Fibroblast of lung (primary cell): Measurements from ENCODE around the gene PPP1CB. TPM values are rescaled to one million over a fixed set of nuclear protein-coding genes. Genes with fewer than 3 reads are reported as not detected.
A peak's percentile ranks its signal among the peaks of the same experiment; 100 is the strongest.

ENCODE experiments used
- DNase-seq, 2 donors: peaks; one replicate each; pipeline versions ENCODE4 v3.0.0 to v3.0.0-alpha.2; 2010; ENCODE audit warnings: low read depth in 2 of 2
- H2AFZ ChIP-seq: 2 replicates; pipeline ENCODE4 v1.5.1; 2012; ENCODE audit warnings: low read length, control low read depth, inconsistent platforms
- H3K27ac ChIP-seq: 2 replicates; pipeline ENCODE4 v1.5.1; 2011; ENCODE audit warnings: low read length, control low read depth; ENCODE audit not compliant: insufficient read depth
- H3K27me3 ChIP-seq: 2 replicates; pipeline ENCODE4 v1.5.1; 2011; ENCODE audit warnings: mild to moderate bottlenecking, low read length; ENCODE audit not compliant: control insufficient read depth, insufficient read depth
- H3K36me3 ChIP-seq: 2 replicates; pipeline ENCODE4 v1.5.1; 2011; ENCODE audit warnings: low read length; ENCODE audit not compliant: control insufficient read depth, insufficient read depth
- H3K4me1 ChIP-seq: 2 replicates; pipeline ENCODE4 v1.5.1; 2011; ENCODE audit warnings: low read length; ENCODE audit not compliant: control insufficient read depth, insufficient read depth; ENCODE audit errors: extremely low read depth
- H3K4me2 ChIP-seq: 2 replicates; pipeline ENCODE4 v1.5.1; 2011; ENCODE audit warnings: low read length, control low read depth; ENCODE audit not compliant: insufficient read depth; ENCODE audit errors: extremely low read depth
- H3K4me3 ChIP-seq, 4 experiments: fragments of 200-600 bp in 1 of 4; sonication (generic) in 1 of 4; replicated peaks in 1 of 4; 2 replicates each; pipeline ENCODE4 v1.5.1; 2011 to 2016; ENCODE audit warnings: low read length in 4 of 4, low read depth in 3 of 4, mild to moderate bottlenecking in 3 of 4, control low read depth in 2 of 4, inconsistent platforms in 1 of 4, mixed read lengths in 1 of 4; ENCODE audit not compliant: insufficient read depth in 1 of 4; ENCODE audit errors: control extremely low read depth in 1 of 4
- H3K79me2 ChIP-seq: 2 replicates; pipeline ENCODE4 v1.5.1; 2012; ENCODE audit warnings: mild to moderate bottlenecking, low read length, inconsistent platforms; ENCODE audit not compliant: control insufficient read depth, insufficient read depth
- H3K9ac ChIP-seq: 2 replicates; pipeline ENCODE4 v1.5.1; 2011; ENCODE audit warnings: mild to moderate bottlenecking, low read length, control low read depth; ENCODE audit not compliant: insufficient read depth
- H3K9me3 ChIP-seq: 2 replicates; pipeline ENCODE4 v1.5.1; 2012; ENCODE audit warnings: low read depth, low read length; ENCODE audit not compliant: control insufficient read depth, insufficient read depth
- H4K20me1 ChIP-seq: 2 replicates; pipeline ENCODE4 v1.5.1; 2011; ENCODE audit warnings: low read length; ENCODE audit not compliant: control insufficient read depth, insufficient read depth; ENCODE audit errors: extremely low read depth
- EZH2 ChIP-seq: IDR thresholded peaks from 2 replicates; pipeline ENCODE4 v1.5.1; 2012; ENCODE audit warnings: low read length, control low read depth, mild to moderate bottlenecking; ENCODE audit errors: missing control alignments
- polyA plus RNA-seq, 2 donors: library from polyadenylated mRNA; depleted of rRNA in 1 of 2; stranded (reverse) in 1 of 2; unstranded in 1 of 2; fragments of >200 nt; gene quantifications; 2 replicates each; pipeline ENCODE4 v1.2.1, GENCODE V29; 2011 to 2012; ENCODE audit warnings: missing spikeins in 1 of 2
- total RNA-seq: library from RNA; depleted of rRNA; stranded (reverse); fragments of >200 nt; gene quantifications from 2 replicates; pipeline ENCODE4 v1.2.1, GENCODE V29; 2014
- TF ChIP-seq, protein P1 (sequence below), 2 donors: IDR thresholded peaks in 1 of 2; conservative IDR thresholded peaks in 1 of 2; 1 replicate in 1 of 2; 2 replicates in 1 of 2; pipeline ENCODE4 v1.5.1; 2011 to 2012; ENCODE audit warnings: low read length in 2 of 2, control low read depth in 1 of 2, inconsistent platforms in 1 of 2, low read depth in 1 of 2, mild to moderate bottlenecking in 1 of 2

Gene PPP1CB
- total and polyA plus RNA-seq, 2 donors (not counting 1 experiment from before 2014, with no cell fraction given): 172 to 179 TPM

DNA sequence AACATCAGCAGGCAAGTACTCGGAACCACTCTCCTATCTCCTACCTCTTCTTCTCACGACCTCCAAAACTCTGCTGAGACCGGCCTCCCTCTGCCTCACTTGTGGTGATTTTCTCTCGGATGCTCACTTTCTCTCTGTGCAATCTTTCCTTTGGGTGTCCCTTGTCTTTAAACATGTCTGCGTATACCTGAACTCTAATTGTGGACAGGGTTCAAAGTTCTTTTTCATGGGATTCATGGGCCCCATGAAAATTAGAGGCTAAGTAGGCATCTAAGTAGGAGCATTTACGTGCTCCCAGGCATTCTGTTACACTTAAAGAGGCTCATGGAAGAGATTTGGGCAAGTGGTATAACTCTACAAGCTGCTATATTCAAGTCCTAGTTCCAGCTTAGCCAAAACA lies 2.1 kb upstream of the PPP1CB start:
- H4K20me1 ChIP-seq: no peaks in the 10 kb centered on the region
- no peak overlapping the region for H2AFZ ChIP-seq
- no peak overlapping the region for H3K9ac ChIP-seq
- H3K4me1 ChIP-seq: peaks cover 6% of the 10 kb centered on the region
- H3K4me3 ChIP-seq: no peak overlapping the region
- H3K36me3 ChIP-seq: no peaks in the 10 kb centered on the region
- DNase-seq: no peak
- H3K9me3 ChIP-seq: no peaks in the 10 kb centered on the region
- H3K79me2 ChIP-seq: peaks cover 27% of the 10 kb centered on the region
- no peak for TF ChIP-seq EZH2
- TF ChIP-seq, protein P1, sequence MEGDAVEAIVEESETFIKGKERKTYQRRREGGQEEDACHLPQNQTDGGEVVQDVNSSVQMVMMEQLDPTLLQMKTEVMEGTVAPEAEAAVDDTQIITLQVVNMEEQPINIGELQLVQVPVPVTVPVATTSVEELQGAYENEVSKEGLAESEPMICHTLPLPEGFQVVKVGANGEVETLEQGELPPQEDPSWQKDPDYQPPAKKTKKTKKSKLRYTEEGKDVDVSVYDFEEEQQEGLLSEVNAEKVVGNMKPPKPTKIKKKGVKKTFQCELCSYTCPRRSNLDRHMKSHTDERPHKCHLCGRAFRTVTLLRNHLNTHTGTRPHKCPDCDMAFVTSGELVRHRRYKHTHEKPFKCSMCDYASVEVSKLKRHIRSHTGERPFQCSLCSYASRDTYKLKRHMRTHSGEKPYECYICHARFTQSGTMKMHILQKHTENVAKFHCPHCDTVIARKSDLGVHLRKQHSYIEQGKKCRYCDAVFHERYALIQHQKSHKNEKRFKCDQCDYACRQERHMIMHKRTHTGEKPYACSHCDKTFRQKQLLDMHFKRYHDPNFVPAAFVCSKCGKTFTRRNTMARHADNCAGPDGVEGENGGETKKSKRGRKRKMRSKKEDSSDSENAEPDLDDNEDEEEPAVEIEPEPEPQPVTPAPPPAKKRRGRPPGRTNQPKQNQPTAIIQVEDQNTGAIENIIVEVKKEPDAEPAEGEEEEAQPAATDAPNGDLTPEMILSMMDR (conservative IDR thresholded peaks at IDR 0.05 in 1 of 2, IDR thresholded peaks at IDR 0.05 in 1 of 2; ENCODE audit: low read depth in 1 of 2, low read length in 2 of 2): no peak
- H3K4me2 ChIP-seq: no peak overlapping the region
- no peaks in the 10 kb centered on the region for H3K27me3 ChIP-seq
- H3K27ac ChIP-seq: no peak overlapping the region

DNA sequence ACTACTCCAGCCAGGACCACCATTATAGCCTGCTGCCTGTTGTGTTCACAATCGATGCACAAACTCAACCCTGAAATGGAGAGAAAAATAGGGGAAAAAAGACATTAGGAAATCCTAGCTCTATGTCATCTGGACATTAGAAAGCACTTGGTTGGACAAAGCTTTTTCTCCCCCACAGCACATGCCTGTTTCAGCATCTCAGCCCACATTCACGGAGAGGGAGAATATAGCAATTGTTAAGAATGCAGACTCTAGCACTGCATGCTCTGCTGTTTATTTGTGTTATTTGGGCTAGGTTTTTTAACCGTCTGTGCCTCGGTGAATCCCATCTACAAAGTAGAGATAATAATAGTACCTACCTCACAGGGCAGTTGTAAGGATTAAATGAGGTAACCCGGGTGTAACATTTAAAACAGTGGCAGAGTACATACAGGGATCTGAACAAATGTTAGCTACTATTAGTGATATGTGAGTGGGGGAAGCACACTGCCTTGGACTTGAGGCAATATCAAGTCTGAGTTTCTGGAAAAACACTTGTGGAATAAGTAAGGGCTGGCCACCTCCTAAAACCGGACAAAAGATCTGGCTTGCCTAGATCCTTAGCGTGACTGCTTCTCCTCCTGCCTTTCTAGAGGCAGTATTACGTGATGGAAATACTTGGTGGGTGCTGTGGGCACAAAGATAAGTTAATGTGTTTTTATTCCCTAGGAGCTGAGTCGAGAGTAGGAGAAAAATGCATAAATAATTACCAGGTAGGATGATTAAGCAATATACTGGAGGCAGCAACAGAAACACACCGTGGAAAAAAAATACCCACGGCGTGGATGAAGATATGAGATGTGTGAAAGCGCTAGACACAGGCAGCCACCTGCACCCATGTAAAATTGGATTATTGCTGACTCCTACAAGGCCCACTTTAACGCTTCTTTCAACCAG lies 1.0 kb upstream of the PPP1CB start:
- Histone ChIP-seq H3K9ac (peak overlapping the region; percentile 99), H4K20me1 (peaks cover 4% of the 10 kb centered on the region), H3K27ac (peak overlapping the region; percentile 99), H3K4me3 (peak overlapping the region; percentile 68 to 81 (median 75)), H3K79me2 (peaks cover 37% of the 10 kb centered on the region), H3K36me3 (no peaks in the 10 kb centered on the region), H3K27me3 (no peaks in the 10 kb centered on the region), H3K4me1 (peaks cover 12% of the 10 kb centered on the region), H2AFZ (peak overlapping the region; percentile 14), H3K9me3 (no peaks in the 10 kb centered on the region), H3K4me2 (peak overlapping the region; percentile 93)
- TF ChIP-seq, protein P1 (conservative IDR thresholded peaks at IDR 0.05 in 1 of 2, IDR thresholded peaks at IDR 0.05 in 1 of 2; ENCODE audit: low read depth in 1 of 2, low read length in 2 of 2): peak in 1 of 2 donors; percentile 28
- no peak for TF ChIP-seq EZH2
- peak; percentile 48 to 79 for DNase-seq

- Histone ChIP-seq H3K4me3 (peak overlapping the region; percentile 49 to 97 (median 74)), H3K79me2 (peaks cover 52% of the 10 kb centered on the region), H3K9ac (peak overlapping the region; percentile 99), H3K36me3 (no peaks in the 10 kb centered on the region), H3K27ac (peak overlapping the region; percentile 99), H3K4me2 (no peak overlapping the region), H3K27me3 (no peaks in the 10 kb centered on the region), H4K20me1 (peaks cover 9% of the 10 kb centered on the region), H3K4me1 (peaks cover 18% of the 10 kb centered on the region), H2AFZ (peak overlapping the region; percentile 29), H3K9me3 (no peaks in the 10 kb centered on the region)
- DNase-seq: no peak
- TF ChIP-seq, protein P1 (conservative IDR thresholded peaks at IDR 0.05 in 1 of 2, IDR thresholded peaks at IDR 0.05 in 1 of 2; ENCODE audit: low read depth in 1 of 2, low read length in 2 of 2): no peak
- no peak for TF ChIP-seq EZH2
Observed at GRCh38 chr2:28751956-28752630, 463 bp downstream of the PPP1CB start.
